ENCODE data around the gene NT5C2.
"Not testable (repeated sequence)": the region's sequence is repeated elsewhere in the genome, so short reads cannot be mapped to it uniquely, and the experiment has no call there.

Gene NT5C2

DNA sequence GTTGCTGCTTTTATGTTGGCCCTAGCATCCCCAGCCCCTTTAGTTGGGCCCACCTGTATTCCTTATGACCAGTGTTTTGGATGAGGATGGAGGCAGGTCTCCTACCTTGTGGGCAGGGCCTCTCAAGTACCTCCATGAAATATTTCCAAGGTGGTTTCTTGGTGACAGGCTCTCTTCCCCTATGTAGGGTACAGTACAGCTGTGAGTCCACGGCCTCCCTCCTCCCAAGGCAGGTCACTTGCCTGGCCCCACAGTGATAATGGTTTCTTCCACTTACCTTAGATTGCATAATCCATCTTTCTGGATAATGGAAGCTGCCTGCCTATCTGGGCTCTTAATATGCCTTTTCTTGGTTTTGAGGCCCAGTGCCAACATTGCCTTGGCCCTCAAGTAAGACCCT lies 110.4 kb downstream of the NT5C2 start:
- DNase-seq: no peak

GRCh38 chr10:103080891-103081581 lies 112.0 kb downstream of the NT5C2 start:
- no peak for DNase-seq

DNA sequence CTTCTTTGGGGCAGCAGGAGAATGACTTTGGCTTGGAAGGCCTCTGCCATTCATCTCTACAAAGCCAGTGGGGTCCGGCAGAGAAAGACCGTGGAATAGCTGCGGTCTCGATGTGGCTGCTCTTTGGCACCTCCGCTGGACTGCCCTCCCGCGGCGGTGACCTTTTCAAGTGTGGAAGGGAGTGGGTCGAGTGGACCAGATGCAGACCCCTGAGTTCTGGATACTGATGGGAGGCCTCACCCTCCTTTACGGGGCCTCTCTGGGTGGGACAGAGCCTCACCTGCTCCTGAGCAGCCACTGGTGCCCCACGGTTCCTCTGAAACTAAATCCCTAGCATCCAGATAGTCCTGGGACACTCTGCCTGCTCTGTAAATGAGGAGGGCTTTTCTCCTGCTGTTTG lies 113.1 kb downstream of the NT5C2 start:
- DNase-seq: no peak

DNA sequence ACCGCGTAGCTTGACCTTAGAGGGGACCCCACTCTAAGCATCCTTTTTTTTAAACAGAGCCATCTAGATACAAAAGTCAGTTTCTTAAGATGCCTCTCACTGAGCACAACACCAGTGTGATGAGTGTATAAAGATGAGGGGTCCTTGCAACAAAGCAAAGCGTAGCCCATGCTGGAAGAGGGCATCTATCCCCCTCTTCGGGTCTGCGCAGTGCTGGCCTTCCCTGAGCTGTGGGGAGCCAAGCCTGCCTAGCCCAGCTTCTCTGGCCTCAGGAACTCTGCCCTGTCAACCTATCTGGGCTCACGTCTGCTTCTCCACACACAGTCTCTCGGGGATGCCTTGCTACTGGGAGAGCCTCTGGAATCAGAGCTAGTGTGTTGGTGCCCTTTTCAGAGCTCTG lies 114.0 kb downstream of the NT5C2 start:
- no peak for DNase-seq

- no peak for DNase-seq
Observed at GRCh38 chr10:103078676-103079075, 114.4 kb downstream of the NT5C2 start.

DNA sequence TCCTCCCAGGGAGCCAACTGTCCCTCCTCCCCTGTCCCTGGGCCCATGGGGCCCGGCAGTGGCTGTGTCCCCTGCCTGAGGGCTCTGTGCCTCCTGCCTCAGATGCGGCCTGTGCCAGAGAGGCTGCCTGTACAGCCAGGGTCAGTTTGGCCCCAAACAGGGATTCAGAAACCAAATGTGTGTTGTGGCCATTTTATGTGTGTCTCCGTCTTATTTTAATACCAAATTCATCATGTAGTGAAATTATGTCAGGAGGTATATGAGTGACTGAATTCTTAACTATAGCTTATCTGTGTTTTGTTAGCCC lies 114.8 kb downstream of the NT5C2 start:
- DNase-seq: no peak

DNA sequence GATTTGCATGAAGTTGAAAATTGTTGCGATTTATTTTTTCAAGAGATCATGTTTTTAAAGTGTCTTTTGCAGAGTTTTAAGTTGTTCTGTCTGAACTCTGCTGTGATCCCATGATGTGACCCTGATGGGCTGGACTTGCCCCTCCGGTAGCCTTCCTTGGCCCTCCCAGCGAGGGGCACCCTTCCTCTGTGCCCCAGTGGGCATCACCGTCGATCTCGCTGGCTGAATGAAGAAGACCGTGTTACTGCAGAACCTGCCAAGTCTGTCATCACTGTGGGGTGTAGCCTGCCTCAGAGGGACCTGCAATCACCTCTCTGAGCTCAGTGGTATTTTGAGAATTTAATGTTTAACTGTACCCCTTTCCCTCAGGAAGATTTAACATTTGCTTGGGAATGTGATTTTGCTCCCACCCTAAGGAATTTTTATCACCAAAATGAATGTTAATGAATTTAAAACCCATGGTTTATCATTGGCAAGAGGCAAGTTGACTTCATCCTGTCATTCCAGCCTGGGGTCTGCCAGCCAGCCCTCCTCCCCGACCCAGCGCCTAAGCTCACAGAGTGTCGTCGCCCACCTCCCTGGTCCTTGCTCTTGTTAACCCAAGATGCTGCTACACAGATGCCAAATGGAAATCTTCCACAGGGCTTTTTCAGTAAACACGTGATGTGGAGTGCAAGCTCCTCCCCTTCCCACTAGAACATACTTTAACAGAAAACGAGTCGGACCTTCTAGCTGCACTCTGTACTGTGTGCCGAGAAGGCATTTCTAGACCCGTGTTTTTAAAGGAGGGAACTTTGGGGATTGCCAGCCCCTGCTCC lies 115.4 kb downstream of the NT5C2 start:
- no peak for DNase-seq

GRCh38 chr10:103077020-103077419 lies 116.1 kb downstream of the NT5C2 start:
- no peak for DNase-seq

GRCh38 chr10:103072891-103073290 lies 120.2 kb downstream of the NT5C2 start:
- DNase-seq: no peak

- DNase-seq: no peak
Observed at GRCh38 chr10:103072276-103072675, 120.8 kb downstream of the NT5C2 start.

DNA sequence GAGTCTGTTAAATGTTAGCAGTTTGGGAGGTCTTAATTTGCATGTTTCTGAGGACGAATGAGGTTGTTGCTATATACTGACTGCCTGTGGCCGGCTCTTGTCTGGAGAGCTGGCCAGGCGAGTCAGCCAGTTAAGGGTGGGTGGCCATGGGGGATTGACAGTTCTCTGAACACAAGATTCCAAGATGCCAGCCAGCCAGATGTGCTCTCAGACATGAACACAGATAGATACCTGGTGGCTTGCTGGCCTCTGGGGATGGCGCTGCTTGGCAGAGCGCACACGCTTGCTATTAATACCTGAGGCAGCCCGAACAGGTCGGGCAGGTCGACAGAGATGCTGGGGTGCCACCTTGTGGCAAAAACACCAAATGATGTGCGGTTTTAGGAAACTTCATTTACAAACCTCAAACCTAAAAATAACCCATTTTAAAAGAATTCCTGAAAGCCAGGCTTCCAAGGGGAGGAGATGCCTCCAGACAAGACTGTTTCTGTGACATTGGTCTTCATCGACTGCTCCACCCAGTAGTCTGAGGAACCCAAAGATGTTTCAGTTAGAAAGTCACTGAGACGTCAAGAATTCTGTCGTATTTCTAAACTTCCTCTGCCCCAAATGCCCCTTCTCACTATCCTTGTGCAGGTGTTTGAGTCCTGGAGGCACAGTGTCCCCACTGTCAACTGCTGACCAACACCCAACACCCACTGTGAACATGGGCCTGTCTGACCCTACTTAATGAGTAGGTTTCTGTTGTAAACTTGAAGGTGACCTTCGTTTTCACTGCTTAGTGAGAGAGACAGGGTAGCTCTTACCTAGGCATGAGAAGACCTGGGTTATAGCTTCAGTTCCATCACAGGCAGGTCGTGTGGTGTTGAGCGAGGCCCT lies 123.4 kb downstream of the NT5C2 start:
- DNase-seq: peak; percentile 49

DNA sequence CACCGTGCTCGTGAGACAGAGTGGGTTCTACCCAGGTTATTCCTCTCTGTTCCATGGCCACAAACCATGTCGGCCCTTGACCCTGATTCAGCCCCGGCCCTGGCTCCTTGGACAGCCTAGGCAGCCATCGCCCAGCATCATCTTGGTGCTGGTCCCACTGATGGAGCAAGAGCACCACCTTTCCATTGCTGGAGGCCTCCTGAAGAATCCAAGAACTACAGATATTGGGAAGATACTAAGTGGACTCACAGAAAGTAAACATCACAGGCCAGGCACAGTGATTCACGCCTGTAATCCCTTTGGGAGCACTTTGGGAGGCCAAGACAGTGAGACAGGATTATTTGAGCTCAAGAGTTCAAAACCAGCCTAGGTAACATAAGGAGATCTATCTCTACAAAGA lies 125.1 kb downstream of the NT5C2 start:
- DNase-seq: no peak

- no peak for DNase-seq
Observed at GRCh38 chr10:103067484-103067883, 125.6 kb downstream of the NT5C2 start.

- not testable (repeated sequence) for DNase-seq
Observed at GRCh38 chr10:103067099-103067477, 126.0 kb downstream of the NT5C2 start.

DNA sequence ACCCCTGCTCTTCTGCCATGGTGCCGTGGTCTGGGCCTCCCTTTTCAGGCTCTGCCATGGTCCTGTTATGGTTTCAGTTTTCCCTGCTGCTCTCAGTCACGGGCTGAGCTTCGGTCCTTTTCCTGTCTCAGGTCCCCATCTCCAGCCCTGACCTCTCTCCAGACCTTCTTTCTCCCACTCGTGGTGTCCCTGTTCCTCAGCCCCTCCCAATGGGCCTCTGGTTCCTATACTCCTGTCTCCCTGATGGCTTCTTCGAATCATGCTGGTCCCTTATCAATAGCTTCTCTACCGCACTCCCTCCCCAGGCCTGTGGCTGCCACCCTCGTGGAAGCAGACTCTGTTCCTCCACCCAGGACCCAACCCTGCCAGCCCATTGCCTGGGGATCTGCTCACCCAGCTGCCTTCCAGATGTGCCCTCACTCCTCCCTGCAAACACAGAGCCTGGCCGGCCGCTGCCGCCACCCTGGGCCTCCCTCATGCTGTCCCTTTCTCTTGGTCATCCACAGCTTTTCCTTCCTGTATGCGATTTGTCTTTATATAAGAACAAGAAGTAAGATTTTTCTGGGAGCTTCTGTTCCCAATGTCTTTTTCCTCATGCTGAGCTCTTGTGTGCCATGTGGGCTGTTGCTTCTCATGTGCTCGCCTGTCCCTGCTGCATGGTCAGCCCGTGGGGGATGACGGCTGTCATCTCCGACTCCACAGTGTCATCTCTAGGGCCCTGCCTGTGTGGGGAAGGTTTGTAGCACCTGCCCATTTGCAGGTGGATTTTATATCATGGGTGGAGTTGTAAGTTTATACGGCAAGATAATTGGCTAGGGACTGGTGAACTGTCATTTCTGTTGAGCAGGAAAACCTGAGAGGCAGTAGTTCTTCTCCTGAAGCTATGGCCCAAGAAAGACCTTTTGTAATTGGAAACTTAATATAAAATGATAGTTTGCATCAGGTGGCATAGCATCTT lies 126.7 kb downstream of the NT5C2 start:
- no peak for DNase-seq

- no peak for DNase-seq
Observed at GRCh38 chr10:103064956-103065355, 128.1 kb downstream of the NT5C2 start.

- DNase-seq: no peak
Observed at GRCh38 chr10:103062854-103063590, 130.1 kb downstream of the NT5C2 start.

DNA sequence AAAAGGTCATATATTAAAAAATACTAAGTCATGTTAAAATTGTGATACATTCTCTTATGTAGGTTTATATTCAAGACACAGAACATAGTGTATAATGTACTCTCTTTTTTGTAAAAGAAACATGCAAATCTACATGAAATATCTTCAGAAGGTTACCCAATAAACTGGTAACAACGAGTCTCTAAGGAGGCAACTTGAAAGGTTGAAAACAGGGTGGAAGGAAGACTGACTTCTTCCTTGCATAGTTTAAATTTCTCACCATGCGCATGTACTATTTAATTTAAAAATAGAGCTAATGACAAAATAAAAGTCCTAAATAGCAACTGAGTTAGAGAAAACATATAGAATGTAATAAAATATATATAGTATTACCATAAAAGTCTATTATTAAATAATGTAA lies 132.5 kb downstream of the NT5C2 start:
- DNase-seq: no peak

GRCh38 chr10:103058034-103058433 lies 135.0 kb downstream of the NT5C2 start:
- no peak for DNase-seq

- no peak for DNase-seq
Observed at GRCh38 chr10:103055105-103055504, 138.0 kb downstream of the NT5C2 start.

- DNase-seq: no peak
Observed at GRCh38 chr10:103054621-103055020, 138.5 kb downstream of the NT5C2 start.
